Activated CD8-positive, alpha-beta memory T cell treated with anti-CD3 and anti-CD28 coated beads for 48 hours (primary cell): ENCODE measurements around the gene KCNJ14.
"Not testable (repeated sequence)": the region's sequence is repeated elsewhere in the genome, so short reads cannot be mapped to it uniquely, and the experiment has no call there.

Experiments used
- DNase-seq, 3 experiments: peaks; one replicate each; pipeline ENCODE4 v3.0.0-alpha.2; 2020; ENCODE audit warnings: low read depth in 2 of 3, low spot score in 2 of 3

The KCNJ14 gene

GRCh38 chr19:48486706-48487105, 31.3 kb downstream of the KCNJ14 start:
- not testable (repeated sequence) for DNase-seq

DNA sequence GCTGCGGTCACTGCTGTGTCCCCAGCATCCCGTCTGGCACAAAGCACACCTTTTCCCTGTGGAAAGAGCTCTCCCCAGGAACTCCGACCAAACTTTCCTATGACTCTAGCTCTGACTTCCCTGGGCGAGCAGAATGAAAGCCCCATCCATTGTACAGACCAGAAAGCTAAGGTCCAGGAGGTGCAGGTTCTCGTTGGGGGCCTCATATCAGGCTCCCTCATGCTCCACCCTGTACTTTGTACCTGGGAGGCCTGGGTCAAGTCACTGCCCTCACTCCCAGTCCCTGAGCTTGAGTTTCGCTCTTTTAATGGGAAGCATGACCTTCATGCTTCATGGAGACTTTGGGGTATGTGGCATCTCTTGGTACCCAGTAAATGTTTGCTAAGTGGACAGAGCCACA, 32.2 kb downstream of the KCNJ14 start:
- DNase-seq = no peak

DNA sequence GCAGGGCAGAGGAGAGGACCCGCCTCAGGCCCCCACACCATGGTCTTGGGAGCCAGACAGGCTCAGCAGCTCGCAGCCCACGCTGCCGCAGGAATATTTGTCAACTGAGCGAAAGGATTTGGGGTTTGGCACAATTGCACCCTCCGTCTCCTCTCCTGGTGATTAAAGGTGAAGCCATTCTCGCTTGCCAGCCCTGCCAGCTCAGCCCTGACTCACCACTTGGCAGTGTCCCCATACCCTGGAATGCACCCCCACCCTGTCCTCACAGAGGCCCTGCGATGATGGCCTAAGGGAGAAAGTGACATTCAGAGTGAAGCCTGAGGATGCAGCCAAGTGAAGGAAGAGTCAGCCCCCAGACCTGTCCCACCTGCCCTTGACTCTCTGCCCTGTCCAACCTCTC, 32.6 kb downstream of the KCNJ14 start:
- DNase-seq = no peak

GRCh38 chr19:48488478-48488877, 33.1 kb downstream of the KCNJ14 start:
- DNase-seq = not testable (repeated sequence)

DNA sequence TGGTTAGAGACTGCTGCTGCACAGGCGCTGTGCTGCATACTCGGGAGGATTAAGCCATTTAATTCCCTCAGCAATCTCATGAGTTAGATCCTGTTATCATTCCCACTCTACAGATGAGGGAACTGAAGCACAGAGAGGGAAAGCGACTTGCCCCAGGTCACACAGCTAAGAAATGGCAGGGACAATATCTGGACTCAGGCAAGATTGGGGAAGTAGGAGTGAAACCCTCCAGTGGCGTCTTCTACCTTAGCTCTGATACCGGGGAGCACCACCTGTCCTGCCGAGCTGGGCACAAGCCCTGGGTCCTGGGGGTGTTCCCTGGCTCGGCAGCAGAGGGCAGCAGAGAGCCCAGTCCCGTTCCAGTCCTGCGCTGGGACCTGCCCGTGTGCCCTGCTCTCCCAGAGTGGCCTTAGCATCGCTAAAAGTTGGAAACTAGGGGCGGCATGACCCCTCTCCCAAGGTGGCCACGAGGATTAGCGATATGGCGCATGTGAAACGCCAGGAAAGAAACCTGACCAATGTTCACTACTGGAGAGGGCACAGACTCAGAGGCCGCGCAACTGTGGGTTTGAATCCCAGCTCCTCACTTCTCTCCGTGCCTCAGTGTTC, 34.3 kb downstream of the KCNJ14 start:
- peak; percentile 65 to 82 (median 68) for DNase-seq

DNA sequence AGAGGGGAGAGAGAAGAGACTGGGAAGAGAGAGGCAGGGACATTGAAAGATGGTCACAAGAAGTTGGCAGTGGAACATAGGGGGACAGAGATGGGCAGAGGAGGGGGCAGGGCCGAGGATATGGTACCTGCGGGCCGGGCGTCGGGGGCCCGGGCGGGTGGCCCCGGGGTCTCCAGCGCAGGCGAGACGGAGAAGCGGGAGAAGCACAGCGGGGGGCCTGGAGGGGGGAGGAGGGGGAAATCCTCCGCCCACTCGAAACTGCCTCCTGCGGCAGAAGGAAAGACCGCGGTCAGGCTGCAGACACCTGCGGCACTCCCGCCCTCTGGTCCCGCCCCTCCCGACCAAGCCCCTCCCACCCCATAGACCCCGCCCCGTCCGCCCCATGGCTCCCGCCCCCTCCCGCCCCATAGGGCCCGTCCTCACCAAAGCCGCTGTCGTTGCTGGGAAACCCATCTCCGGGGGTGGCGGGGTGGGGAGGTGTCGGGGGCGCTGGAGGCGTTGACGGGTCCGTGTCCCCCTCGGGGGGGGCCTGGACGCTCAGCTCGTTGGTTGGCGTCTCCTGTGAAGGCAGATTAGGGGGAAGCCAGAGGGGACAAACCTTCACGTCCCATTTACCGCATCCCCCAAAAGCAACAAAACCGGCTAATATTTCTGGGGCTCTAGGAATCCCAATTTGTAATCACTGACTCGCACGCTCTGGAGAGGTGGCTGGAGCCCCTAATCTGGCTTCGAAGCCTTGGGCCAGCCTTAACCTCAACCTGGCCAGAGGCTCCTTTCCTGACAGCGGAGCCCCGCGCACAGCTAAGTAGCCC, 35.8 kb downstream of the KCNJ14 start:
- DNase-seq = no peak

- DNase-seq = no peak
These were observed 36.4 kb downstream of the KCNJ14 start for GRCh38 chr19:48491793-48492123.

GRCh38 chr19:48492925-48493717, 37.7 kb downstream of the KCNJ14 start:
- peak; percentile 52 to 80 (median 57) for DNase-seq

DNA sequence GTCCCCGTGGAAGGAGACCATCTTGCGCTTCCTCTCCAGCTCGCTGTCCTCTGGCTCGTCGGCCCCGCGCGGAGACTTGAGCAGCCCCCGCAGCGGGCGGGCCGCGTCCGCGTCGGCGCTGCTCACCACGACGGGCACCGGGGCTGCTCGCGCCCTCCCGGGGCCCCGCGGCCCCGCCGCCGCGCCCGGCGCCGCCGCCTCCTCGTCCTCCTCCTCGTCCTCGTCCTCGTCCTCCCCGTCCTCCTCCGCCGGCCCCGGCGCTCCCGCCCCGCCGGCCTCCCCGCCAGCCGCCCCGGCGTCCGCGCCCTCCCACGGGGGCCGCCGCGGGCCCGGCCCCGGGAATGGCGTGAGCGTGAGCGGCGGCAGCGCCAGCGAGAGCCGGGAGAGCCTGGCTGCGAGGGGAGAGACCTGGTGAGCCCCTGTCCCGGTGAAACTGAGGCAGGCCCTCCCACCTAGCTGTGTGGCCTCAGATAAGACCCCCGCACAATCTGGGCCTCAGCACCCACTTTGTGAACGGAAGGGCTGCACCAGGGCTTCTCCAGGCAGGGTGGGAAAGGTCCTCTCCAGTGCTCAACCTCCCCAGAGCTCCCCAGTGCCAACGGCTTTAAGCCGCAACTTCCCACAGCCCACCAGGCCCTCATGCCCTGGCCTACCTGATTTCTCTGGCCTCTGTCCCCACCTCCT, 38.5 kb downstream of the KCNJ14 start:
- DNase-seq = no peak

DNA sequence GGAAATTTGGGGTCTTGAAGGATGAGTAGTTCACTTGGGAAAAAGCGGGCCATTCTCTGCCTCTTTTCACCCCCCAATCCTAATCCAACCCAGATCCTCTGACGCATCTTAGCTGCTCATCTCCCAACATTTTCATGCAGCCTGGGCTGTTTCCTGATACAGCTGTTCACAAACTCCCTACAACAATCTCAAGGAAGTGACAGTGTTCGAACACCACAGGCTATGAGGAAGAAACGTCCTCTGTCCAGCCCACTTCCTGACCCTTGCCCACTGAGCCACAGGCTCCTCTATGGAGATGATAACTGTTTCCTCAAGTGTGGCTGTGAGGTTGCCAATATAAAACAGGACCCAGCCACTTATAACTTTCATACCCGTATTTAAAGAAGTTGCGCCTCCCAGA, 40.0 kb downstream of the KCNJ14 start:
- no peak for DNase-seq

DNA sequence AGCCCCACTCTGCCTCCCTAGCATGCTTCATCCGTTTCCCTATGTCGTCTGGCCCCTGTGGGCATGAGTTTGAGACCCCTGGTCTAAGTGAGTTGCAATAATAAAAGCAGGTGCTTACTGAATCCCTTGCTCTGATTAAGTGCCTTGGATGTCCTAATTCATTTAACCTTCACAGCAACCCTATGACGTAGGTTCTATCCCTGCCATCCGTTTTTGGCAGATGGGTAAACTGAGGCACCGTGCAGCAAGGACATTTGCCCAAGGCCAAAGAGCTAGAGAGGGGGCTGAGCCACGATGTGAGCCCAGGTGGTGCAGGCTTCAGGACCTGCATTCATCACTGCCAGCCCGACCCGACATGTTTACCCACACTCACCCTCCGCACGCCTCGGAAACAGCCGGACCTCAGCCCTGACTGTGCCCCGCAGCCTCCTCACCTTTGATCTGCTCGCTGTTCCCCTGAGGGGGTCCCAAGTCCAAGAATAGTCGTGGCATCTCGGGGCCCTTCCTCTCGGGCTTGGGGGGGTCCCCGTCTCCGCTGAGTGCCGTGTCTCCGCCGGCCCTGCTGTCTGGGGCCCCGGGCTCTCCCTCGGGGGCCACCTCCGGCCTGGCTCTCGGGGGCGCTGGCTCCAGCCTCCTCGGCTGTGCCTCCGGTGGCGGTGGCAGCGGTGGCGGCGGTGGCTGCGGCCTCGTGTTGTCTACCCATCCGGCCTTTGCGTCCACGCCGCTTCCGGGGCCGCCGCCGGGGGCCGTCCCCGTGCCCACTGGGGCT, 41.8 kb downstream of the KCNJ14 start:
- no peak for DNase-seq

GRCh38 chr19:48497728-48498594, 42.6 kb downstream of the KCNJ14 start:
- DNase-seq = no peak

- DNase-seq = no peak
These were observed 43.4 kb downstream of the KCNJ14 start for GRCh38 chr19:48498595-48499311.

GRCh38 chr19:48499316-48500090, 44.1 kb downstream of the KCNJ14 start:
- no peak for DNase-seq

- no peak for DNase-seq
These were observed 45.6 kb downstream of the KCNJ14 start for GRCh38 chr19:48500830-48501493.

GRCh38 chr19:48501494-48502349, 46.3 kb downstream of the KCNJ14 start:
- peak in 1 of 3 experiments; percentile 40 for DNase-seq
